HG02678 (cell line): Measurements from ENCODE around the gene SP5.
"Not testable (repeated sequence)": the region's sequence is repeated elsewhere in the genome, so short reads cannot be mapped to it uniquely, and the experiment has no call there.

Experiments
- ATAC-seq: cut with Tn5 transposase; IDR thresholded peaks from one replicate; pipeline ENCODE4 v1.9.1; 2021; ENCODE audit warnings: mild to moderate bottlenecking, moderate library complexity; ENCODE audit not compliant: unreplicated experiment

The SP5 gene

GRCh38 chr2:170737406-170737805, 22.3 kb downstream of the SP5 start:
- no peak for ATAC-seq

DNA sequence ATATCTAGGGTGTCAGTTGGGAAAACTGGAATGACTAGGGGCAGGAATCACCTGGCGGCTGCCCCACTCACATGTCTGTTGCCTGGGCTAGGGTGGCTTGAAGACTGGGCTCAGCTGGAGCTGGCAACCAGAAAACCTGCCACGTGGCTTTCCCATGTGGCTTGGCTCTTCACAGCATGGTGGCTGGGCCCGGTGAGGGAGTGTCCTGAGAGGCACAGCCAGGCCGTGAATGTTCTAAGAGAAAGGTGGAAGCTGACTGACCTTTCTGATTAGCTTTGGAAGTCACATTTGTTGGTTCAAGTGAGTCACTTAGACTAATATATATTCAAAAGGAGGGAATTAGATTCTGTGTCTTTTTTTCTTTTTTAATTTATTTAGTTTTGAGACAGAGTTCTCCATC, 22.7 kb downstream of the SP5 start:
- ATAC-seq = no peak

GRCh38 chr2:170739048-170739447, 23.9 kb downstream of the SP5 start:
- no peak for ATAC-seq

GRCh38 chr2:170739507-170740046, 24.4 kb downstream of the SP5 start:
- ATAC-seq = no peak

- no peak for ATAC-seq
Measured at GRCh38 chr2:170740660-170741059, 25.5 kb downstream of the SP5 start.

DNA sequence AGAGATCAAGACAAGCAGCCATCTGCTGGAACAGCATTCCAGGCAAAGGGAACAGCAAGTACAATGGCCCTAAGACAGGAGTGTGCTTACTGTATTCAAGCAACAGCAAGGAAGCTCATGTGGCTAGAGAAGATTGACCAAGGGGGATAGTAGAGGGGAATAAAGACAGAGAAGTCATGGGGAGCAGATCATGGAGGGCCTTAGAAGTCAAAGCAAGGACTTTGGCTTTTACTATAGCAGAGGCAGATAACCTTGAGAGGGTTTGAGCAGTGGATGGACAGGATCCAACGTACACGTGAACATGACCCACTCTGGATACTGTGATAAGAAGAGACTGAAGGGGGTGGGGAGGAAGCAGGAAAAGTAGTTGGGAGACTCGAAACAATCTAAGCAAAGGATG, 26.9 kb downstream of the SP5 start:
- ATAC-seq = no peak

DNA sequence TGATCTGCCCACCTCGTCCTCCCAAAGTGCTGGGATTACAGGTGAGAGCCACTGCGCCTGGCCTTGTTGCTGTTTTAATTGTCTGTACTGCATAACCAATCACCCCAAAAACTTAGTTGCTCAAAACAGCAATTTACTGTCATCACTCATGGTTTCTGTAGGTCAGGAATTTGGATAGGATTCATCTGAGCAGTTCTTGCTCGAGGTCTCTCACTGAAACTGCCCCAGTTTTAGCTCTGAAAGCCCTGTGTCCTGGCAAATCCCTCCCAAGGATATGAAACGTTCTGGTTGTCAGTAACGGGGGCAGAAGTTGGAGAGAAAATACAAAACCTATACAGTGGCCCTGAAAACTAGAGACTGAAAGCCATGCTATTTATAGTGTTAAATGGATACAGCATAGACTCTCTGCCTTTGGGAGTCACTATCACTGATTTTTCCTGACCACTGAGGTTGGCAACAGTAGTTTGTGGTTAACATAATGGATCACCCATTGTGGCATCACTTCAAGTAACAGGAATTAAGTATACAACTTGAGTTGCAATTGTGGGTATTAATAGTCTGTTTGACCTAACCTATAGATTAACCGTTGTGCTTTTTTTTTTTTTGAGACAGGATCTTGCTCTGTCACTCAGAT, 27.9 kb downstream of the SP5 start:
- ATAC-seq = no peak

GRCh38 chr2:170743530-170744239, 28.5 kb downstream of the SP5 start:
- no peak for ATAC-seq

- no peak for ATAC-seq
Measured at GRCh38 chr2:170744248-170745002, 29.3 kb downstream of the SP5 start.

GRCh38 chr2:170745305-170745704, 30.2 kb downstream of the SP5 start:
- ATAC-seq = no peak

DNA sequence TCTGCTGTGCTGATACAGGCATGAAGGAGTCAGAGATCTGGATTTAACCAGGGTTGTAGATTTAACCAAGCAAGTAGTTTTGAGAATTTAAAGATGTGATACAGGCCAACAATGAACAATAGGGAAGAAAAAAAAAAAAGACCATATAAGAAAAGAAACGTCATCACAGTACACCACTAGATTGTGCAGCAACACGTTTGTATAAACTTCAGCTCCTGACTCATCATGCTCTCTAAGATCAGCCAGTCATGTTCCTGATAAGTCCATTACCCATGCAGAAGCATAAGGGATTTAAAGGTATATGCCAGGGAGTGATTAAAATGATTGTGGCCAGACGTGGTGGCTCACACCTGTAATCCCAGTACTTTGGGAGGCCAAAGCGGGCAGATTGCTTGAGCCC, 32.8 kb downstream of the SP5 start:
- ATAC-seq = no peak

DNA sequence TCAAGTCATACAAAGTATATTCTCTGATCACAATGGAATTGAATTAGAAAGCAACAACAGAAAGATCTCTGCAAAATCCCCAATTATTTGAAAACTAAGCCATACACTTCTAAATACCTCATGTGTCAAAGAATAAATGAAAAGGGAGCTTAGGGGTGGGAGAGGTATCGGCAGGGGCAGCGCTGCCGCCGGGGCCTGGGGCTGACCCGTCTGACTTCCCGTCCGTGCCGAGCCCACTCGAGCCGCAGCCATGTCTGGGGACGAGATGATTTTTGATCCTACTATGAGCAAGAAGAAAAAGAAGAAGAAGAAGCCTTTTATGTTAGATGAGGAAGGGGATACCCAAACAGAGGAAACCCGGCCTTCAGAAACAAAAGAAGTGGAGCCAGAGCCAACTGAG, 36.4 kb downstream of the SP5 start:
- not testable (repeated sequence) for ATAC-seq

GRCh38 chr2:170761572-170761971, 46.4 kb downstream of the SP5 start:
- ATAC-seq = no peak

- ATAC-seq = no peak
Measured at GRCh38 chr2:170762760-170763159, 47.6 kb downstream of the SP5 start.

DNA sequence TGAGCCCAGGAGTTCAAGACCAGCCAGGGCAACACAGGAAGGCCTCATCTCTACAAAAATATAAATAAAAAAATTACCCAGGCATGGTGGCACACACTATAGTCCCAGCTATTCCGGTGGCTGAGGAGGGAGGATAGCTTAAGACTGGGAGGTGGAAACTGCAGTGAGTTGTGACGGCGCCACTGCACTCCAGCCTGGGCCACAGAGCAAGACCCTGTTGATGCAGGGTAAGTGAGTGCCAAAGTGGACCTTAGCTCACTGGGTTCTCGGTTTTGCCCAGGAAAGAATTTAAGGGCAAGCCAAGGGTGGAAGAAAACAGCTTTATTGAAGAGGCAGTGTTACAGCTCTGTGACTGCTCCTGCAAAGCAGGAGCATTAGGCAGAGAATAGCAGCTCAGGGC, 48.1 kb downstream of the SP5 start:
- no peak for ATAC-seq

DNA sequence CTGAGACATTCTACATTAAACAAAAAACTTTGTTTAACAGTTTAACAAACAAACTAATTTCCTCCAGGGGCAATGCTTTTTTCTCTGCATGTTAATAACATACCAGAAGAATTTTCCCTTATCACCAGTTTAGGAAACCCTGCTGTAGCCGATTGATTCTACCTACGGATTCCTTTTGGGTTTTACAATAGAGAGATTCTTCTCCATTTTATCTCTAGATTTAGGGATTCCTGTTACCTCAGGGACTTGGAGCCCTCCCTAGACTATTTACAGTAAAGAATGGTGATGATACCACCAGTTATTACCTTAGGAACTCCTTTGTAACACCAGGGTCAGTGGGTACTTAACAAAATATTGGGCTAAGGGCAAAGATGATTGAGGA, 49.7 kb downstream of the SP5 start:
- no peak for ATAC-seq

- ATAC-seq = no peak
Measured at GRCh38 chr2:170766693-170767092, 51.6 kb downstream of the SP5 start.
